Measurements from ENCODE around the gene IL1RAPL2.

DNA sequence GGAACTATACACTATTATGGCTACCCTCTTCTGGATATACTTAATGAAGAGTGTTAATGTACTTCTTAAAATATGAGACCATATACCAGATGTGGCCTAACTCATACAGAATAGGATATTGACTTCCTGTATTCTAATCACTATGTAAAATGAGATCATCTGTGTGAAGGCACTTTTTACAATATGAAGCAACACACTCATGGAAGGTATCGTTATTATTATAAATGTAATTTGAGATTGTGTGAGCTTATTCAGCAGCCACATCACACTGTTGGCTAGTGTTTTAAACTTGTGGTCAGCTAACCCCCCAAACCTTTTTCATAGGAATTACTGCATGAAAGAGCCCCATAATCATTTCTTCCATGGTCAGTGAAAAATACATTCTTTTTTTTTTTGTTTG lies 936.3 kb downstream of the IL1RAPL2 start:
- TF ChIP-seq, protein P1, sequence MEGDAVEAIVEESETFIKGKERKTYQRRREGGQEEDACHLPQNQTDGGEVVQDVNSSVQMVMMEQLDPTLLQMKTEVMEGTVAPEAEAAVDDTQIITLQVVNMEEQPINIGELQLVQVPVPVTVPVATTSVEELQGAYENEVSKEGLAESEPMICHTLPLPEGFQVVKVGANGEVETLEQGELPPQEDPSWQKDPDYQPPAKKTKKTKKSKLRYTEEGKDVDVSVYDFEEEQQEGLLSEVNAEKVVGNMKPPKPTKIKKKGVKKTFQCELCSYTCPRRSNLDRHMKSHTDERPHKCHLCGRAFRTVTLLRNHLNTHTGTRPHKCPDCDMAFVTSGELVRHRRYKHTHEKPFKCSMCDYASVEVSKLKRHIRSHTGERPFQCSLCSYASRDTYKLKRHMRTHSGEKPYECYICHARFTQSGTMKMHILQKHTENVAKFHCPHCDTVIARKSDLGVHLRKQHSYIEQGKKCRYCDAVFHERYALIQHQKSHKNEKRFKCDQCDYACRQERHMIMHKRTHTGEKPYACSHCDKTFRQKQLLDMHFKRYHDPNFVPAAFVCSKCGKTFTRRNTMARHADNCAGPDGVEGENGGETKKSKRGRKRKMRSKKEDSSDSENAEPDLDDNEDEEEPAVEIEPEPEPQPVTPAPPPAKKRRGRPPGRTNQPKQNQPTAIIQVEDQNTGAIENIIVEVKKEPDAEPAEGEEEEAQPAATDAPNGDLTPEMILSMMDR (IDR thresholded peaks at IDR 0.05), result no peak
- no peak for TF ChIP-seq POLR2A (IDR thresholded peaks at IDR 0.05)

Measured in thyroid gland (tissue), 4 donors.